Activated CD4-positive, CD25-positive, alpha-beta regulatory T cell (primary cell): ENCODE data around the gene POFUT1.
"Not testable (repeated sequence)": the region's sequence is repeated elsewhere in the genome, so short reads cannot be mapped to it uniquely, and the experiment has no call there.

Experiments
- DNase-seq, 4 experiments: peaks; one replicate each; lab custom pipeline; 2025; lab: John Stamatoyannopoulos, UW

The POFUT1 gene

GRCh38 chr20:32189123-32189410 lies 18.6 kb upstream of the POFUT1 start:
- no peak for DNase-seq

DNA sequence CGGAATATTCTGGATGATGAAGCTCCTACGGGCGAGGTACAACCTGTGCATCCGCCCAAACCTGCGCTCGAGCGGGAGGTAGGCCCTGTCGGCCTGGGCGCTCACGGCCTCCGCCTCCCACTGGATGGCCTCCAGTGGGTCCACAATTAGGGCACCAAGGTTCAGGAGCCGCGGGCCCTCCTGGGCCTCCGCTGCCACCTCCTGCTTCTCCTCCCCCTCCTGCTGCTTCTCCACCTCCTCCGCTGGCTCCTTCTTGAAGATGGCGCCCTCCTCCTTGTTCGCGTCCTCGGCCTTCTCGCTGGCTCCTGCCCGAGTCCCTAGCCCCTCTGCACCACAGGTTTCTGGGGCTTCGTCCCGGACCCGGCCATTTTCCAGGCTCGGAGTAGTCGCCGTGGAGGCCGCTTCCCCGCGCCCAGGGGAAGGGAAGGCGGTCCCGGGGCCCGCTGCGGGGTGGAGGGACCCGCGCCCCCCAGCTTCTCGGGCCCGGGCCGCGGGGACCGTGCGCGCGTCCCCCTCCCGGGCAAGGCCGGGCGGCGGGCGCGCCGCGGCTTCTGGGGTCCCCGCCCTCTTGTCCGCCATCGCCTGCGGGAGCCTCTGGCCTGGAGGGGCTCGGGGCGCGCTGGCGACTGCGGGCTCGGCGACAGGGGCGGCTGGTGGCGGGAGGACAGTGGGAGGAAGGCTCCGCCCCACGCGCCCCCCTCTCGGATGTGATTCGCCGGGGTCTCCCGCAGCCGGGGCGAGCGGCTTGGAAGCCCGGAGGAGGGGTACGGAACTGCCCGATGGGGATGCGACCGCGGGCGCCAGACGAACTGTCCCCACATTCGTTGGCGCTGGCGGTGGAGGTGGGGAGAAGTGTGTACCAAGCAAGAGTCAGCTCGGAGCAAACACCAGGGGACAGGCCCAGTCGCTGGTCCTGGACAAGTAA lies 17.7 kb upstream of the POFUT1 start:
- peak in 1 of 4 experiments; percentile 12 for DNase-seq

DNA sequence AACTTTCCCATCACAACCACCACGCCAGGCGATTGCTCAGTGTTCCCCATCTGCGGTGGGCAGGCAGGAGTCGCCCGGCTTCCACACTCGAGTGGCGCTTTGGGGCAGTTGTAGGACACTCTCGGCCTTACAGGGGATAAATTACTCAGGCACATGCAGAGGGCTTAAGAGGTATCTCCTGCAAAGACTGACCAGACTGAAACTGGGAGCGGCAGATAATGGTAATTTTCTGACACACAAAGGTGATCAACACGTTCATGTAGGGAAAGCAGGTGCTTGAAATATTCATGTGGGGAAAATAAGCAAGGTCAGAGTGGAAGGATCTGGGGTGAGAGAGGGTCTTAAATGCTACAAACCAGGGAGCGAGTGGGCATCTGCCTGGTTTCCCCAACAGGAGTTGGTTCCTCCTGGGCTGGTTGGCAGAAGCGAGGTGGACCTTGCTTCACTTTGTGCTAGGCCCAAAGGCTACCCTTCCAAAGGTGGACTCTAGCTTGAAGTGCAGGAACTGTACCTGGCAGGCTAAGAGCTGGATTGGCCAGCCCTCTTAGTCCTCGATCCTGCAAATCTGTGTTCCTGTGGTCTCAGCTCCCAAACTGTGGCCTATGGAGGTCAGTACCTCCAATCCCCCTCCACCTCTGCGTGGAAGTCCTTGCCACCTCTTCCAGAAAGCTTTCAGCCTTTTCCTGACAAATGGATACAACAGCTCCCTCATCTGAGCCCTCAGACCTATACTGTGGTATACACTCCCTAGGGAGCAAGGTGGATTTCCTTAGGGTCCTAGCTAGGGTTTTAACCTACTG lies 16.9 kb upstream of the POFUT1 start:
- no peak for DNase-seq

DNA sequence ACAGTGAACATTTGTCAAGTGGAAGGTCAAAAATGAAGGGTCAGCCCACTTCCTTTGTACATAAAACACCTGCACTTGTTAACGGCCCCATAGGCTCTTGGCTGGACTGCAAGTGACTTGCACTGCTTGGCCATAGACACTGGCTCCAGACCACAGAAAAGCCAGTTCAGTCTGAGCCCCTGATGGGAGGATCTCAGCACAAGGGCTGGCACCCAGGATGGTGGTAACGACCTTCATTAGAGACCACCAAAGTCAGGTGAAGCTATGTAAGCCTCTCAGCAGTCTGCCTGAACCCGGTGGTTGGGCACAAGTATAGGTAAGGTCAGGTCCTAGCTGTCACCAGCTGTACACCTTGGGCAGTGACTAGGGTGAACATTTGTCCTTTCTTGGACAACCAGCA lies 16.3 kb upstream of the POFUT1 start:
- no peak for DNase-seq

GRCh38 chr20:32191873-32192272 lies 15.8 kb upstream of the POFUT1 start:
- DNase-seq = no peak

- DNase-seq = no peak
These were observed 15.0 kb upstream of the POFUT1 start for GRCh38 chr20:32192698-32193097.

GRCh38 chr20:32193336-32193735 lies 14.3 kb upstream of the POFUT1 start:
- DNase-seq = not testable (repeated sequence)

GRCh38 chr20:32193996-32194395 lies 13.7 kb upstream of the POFUT1 start:
- DNase-seq = no peak

- no peak for DNase-seq
These were observed 12.1 kb upstream of the POFUT1 start for GRCh38 chr20:32195581-32195980.

DNA sequence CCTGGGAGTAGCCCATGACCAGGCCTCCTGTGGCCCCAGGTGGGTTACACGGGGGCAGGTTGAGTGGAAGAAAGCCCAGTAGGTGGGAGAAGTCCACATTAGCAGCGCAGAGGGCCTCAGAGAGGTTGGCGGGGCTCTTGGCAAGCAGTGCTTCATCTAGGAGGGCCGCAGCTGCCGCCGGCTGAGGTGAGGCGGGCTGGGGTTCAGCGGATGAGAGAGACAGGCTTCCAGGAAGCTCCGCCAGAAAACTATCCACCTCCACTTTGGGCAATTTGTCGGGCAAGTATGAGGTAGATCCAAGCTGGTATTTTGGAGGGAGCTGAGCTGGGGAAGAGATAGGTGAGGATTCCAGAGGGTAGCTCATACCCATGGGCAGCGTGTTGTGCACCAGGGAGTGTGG lies 11.1 kb upstream of the POFUT1 start:
- DNase-seq = not testable (repeated sequence)

- DNase-seq = not testable (repeated sequence)
These were observed 10.5 kb upstream of the POFUT1 start for GRCh38 chr20:32197136-32197535.

DNA sequence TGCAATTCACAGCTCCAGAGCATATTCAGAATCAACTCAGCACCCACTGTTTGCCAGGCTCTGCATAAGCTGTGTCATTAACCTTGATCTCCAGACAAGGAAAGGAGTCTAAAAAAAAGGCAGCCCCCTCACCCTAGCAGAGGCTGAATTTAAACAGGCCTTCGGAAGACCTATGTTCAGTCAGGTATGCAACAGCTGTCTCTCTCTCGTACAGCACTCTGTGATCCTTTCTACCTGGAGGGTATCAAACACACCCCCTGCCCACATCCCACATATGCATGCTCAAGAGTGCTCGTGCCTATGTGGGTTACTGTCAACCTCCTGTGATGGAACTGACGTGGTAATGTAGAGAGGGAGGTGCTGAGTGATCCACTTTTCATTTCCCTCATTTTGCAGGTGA lies 8.7 kb upstream of the POFUT1 start:
- DNase-seq = no peak

- DNase-seq = no peak
These were observed 6.2 kb upstream of the POFUT1 start for GRCh38 chr20:32201296-32201976.

GRCh38 chr20:32201977-32202363 lies 5.7 kb upstream of the POFUT1 start:
- DNase-seq = no peak

DNA sequence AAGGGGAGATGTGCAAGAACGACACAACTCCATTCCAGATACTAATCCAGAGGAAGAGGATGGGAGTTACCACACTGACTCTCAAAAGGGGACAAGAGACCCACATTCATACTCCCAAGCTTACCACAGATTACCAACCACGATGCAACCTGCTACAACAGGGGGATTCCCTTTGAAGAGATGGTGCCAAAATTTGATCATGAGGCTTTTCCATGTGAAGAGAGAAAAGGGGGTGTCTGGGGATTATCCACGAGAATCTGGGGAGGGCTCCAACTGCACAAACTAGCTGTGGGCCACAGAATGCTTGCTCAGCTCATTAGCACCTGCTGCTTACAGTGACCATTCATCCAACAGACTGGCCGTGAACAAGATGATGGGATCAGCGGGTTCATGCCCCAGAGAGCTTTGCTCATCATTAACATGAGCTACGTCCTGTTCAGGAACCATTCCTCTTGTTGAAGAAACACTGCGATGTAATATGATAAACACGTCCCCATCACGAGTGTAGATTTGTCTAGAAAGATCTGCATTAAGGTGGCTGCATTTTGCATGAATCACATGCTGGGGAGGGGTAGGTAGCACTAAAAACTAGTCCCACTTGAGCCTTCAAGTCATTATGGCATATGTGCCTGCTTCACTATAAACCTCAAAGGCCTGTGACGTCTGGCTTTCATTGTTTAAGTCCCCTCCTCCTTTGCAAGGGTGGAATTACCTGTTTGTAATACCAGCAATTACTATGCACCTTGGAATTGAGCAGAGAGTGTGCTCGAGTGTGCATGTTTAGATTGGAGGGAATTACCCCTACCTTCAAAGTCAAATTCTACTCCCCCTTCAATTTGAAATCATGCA lies 4.1 kb upstream of the POFUT1 start:
- no peak for DNase-seq

DNA sequence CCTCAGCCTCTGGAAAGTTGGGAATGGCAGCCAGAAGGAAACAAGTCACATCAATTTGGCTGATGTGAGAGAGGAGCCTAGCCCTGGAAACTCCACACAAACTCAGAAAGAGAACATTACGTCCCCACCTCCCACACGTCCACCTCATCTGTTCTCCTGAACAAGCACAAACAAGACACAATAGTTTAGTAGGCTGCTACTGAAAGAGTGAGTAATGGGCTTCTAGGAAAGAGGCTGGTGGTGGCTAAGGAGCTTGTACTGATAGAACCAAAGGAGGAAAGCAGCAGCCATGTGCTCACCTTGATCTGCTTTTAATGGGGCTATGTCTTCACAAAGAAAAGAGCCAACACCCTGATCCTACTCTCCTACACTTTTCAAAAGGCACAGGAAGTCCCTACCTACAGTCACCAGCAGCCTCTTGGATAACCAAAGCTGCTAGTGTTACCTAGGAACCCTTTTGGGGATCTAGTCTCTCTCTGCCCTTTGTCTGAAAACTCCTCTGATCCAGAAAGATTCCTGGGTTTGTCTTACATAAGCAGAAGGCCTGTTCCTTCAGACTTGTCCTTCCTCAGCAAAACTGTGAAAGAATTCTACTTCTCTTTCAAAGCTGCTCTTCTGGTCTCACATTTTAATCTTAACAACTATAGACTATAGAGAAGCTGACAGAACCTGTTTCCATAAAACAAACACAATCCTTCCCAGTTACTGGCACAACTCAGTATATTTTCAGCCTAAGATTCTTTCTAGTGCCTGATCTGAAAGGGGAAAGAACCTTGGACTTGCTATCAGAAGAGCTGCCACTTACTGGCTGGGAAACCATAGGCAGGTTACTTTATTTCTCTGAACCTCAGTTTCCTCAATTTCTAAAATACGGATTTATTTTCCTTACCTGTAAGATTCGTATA lies 3.2 kb upstream of the POFUT1 start:
- peak in 2 of 4 experiments; percentile 41 to 44 for DNase-seq

DNA sequence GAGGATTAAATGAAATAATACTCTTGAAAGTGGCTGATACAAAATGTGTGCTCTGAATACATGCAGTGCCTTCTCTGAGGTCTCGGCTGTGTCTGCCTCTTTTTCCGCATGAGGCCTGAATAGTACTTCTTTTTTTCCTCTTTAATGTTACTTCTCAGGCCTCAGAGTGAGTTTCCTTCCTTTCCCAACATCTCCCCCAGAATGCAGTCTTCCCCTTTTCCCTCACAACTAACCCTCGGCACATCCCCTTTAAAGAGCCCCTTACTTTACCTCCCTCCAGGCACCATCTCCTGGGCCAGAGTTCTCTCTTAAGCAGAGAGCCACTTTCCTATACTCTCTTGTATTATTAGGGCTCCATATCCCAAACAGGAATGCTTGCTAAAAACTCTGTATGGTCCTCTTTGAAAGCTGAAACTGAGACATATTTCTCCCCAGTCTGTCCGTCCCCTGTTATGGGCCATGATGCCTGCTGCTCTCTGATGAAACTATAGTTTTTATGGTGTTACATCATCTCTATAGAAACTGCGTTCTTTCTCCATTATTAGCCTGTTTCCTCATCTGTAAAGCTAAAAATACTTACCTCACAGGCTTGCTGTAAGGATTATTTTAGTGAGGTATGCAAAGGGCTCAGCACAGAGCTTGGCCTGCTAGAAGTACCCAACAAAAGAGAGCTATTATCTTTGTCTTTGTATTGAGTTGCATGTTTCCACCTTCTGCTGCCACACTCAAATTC lies 2.4 kb upstream of the POFUT1 start:
- DNase-seq = no peak

GRCh38 chr20:32205843-32206759 lies 1.6 kb upstream of the POFUT1 start:
- DNase-seq = no peak
